OCI-LY3 (cell line): ENCODE data around the gene ANP32A.
A peak's percentile ranks its signal among the peaks of the same experiment; 100 is the strongest.

Experiments used
- H2AFZ ChIP-seq: fragments of 200-600, 300-600 bp; shearing (Covaris generic); 2 replicates; pipeline ENCODE4 v1.6.0; 2014; ENCODE audit warnings: antibody characterized with exemption, low read depth, low read length
- H3K27ac ChIP-seq: fragments of 200-600, 300-600 bp; sonication (generic); 2 replicates; pipeline ENCODE4 v1.5.1; 2014; ENCODE audit warnings: mild to moderate bottlenecking, low read length, moderate library complexity, mixed read lengths
- H3K27me3 ChIP-seq: fragments of 200-600, 300-600 bp; sonication (generic); 2 replicates; pipeline ENCODE4 v1.6.1; 2014; ENCODE audit warnings: low read depth, low read length, mixed read lengths
- H3K36me3 ChIP-seq: fragments of 200-600, 300-600 bp; sonication (generic); replicated peaks from 2 replicates; pipeline ENCODE3; 2014; ENCODE audit warnings: low read depth, low read length, mixed read lengths
- H3K4me1 ChIP-seq: fragments of 300-600, 200-600 bp; sonication (generic); 2 replicates; pipeline ENCODE4 v1.6.1; 2014; ENCODE audit warnings: low read length, mixed read lengths
- H3K4me2 ChIP-seq: fragments of 200-600, 300-600 bp; sonication (generic); 2 replicates; pipeline ENCODE4 v1.6.1; 2014; ENCODE audit warnings: low read length, mixed read lengths
- H3K4me3 ChIP-seq: fragments of 300-600, 200-600 bp; sonication (generic); 2 replicates; pipeline ENCODE4 v1.5.1; 2014; ENCODE audit warnings: antibody characterized with exemption, mild to moderate bottlenecking, low read length, moderate library complexity
- H3K79me2 ChIP-seq: fragments of 300-600, 200-600 bp; shearing (Covaris generic); 2 replicates; pipeline ENCODE4 v1.6.1; 2014; ENCODE audit warnings: mild to moderate bottlenecking, low read length, mixed read lengths
- H3K9ac ChIP-seq: fragments of 300-600, 200-600 bp; shearing (Covaris generic); 2 replicates; pipeline ENCODE4 v1.6.0; 2014; ENCODE audit warnings: mild to moderate bottlenecking, low read length, moderate library complexity
- H3K9me3 ChIP-seq: fragments of 200-600, 300-600 bp; shearing (Covaris generic); 2 replicates; pipeline ENCODE4 v1.6.1; 2014; ENCODE audit warnings: low read length, mixed read lengths; ENCODE audit not compliant: insufficient read depth
- H4K20me1 ChIP-seq: fragments of 200-600, 300-600 bp; sonication (generic); 2 replicates; pipeline ENCODE4 v1.6.1; 2016; ENCODE audit warnings: low read length, mixed read lengths; ENCODE audit not compliant: insufficient read depth
- CTCF ChIP-seq: fragments of 200-600, 300-600 bp; sonication (generic); IDR thresholded peaks from 2 replicates; pipeline ENCODE4 v1.5.1; 2014; ENCODE audit warnings: antibody characterized with exemption, low read length, low read depth
- EZH2phosphoT487 ChIP-seq: fragments of 200-600 bp; shearing (Covaris generic); IDR thresholded peaks from 2 replicates; pipeline ENCODE4 v1.6.1; 2018; ENCODE audit warnings: antibody characterized with exemption, mixed run types, low read depth

The ANP32A gene

GRCh38 chr15:68844856-68845550 is 24.3 kb upstream of the ANP32A start:
- peaks cover 48% of the 10 kb centered on the region for H3K27me3 ChIP-seq
- H3K4me1 ChIP-seq: peaks cover 12% of the 10 kb centered on the region
- TF ChIP-seq EZH2phosphoT487: no peak
- no peak for TF ChIP-seq CTCF
- no peaks in the 10 kb centered on the region for H4K20me1 ChIP-seq
- H3K9me3 ChIP-seq: no peaks in the 10 kb centered on the region
- no peak overlapping the region for H3K4me3 ChIP-seq
- no peak overlapping the region for H3K9ac ChIP-seq
- no peaks in the 10 kb centered on the region for H3K36me3 ChIP-seq
- H3K79me2 ChIP-seq: no peaks in the 10 kb centered on the region
- H3K27ac ChIP-seq: no peak overlapping the region
- H3K4me2 ChIP-seq: no peak overlapping the region
- H2AFZ ChIP-seq: no peak overlapping the region

- Histone ChIP-seq H3K27me3 (peaks cover 55% of the 10 kb centered on the region), H2AFZ (peak overlapping the region; percentile 64), H3K4me3 (peak overlapping the region; percentile 77), H3K9me3 (no peaks in the 10 kb centered on the region), H3K4me1 (peaks cover 9% of the 10 kb centered on the region), H3K36me3 (no peaks in the 10 kb centered on the region), H3K9ac (0 out of 2 replicates have a peak overlapping the region, but pooled peaks have one; percentile 9), H3K4me2 (peak overlapping the region; percentile 97), H3K27ac (no peak overlapping the region), H4K20me1 (no peaks in the 10 kb centered on the region), H3K79me2 (no peaks in the 10 kb centered on the region)
- TF ChIP-seq EZH2phosphoT487 (peak; percentile 69), CTCF (no peak)
These were observed 23.0 kb upstream of the ANP32A start for GRCh38 chr15:68843425-68844311.

- Histone ChIP-seq H2AFZ (no peak overlapping the region), H3K27me3 (peaks cover 55% of the 10 kb centered on the region), H3K79me2 (no peaks in the 10 kb centered on the region), H3K4me3 (no peak overlapping the region), H3K4me2 (no peak overlapping the region), H3K27ac (no peak overlapping the region), H4K20me1 (no peaks in the 10 kb centered on the region), H3K36me3 (no peaks in the 10 kb centered on the region), H3K9me3 (no peaks in the 10 kb centered on the region), H3K9ac (no peak overlapping the region), H3K4me1 (peaks cover 9% of the 10 kb centered on the region)
- no peak for TF ChIP-seq CTCF
- TF ChIP-seq EZH2phosphoT487: peak; percentile 51; the same call in 1 of the 2 replicates
These were observed 22.3 kb upstream of the ANP32A start for GRCh38 chr15:68842958-68843357.

- TF ChIP-seq CTCF (no peak), EZH2phosphoT487 (no peak)
- H3K36me3 ChIP-seq: no peaks in the 10 kb centered on the region
- peaks cover 16% of the 10 kb centered on the region for H3K27me3 ChIP-seq
- H3K79me2 ChIP-seq: no peaks in the 10 kb centered on the region
- H2AFZ ChIP-seq: no peak overlapping the region
- H3K9me3 ChIP-seq: peaks cover 10% of the 10 kb centered on the region; the same call in 1 of the 2 replicates
- H3K4me2 ChIP-seq: no peak overlapping the region
- no peaks in the 10 kb centered on the region for H3K4me1 ChIP-seq
- H3K9ac ChIP-seq: no peak overlapping the region
- no peak overlapping the region for H3K4me3 ChIP-seq
- H4K20me1 ChIP-seq: no peaks in the 10 kb centered on the region
- no peak overlapping the region for H3K27ac ChIP-seq
These were observed 13.7 kb upstream of the ANP32A start for GRCh38 chr15:68834346-68834745.
